NAMALWA (cell line): ENCODE results near the gene PEX5.

Experiments used
- DNase-seq: peaks from one replicate; pipeline ENCODE4 v3.0.0-alpha.2; 2015; ENCODE audit warnings: low spot score

The PEX5 gene

GRCh38 chr12:7189398-7190267, at the start of gene PEX5:
TSS of gene PEX5 (plus strand) at chr12:7189686. CDS start at chr12:7190378, 692 bp downstream.
- peak; percentile 96 for DNase-seq

GRCh38 chr12:7141351-7142005, 48.0 kb upstream of the PEX5 start:
- no peak for DNase-seq

GRCh38 chr12:7142056-7142644, 47.3 kb upstream of the PEX5 start:
- DNase-seq, result peak; percentile 89

GRCh38 chr12:7142809-7143465, 46.5 kb upstream of the PEX5 start:
- no peak for DNase-seq

GRCh38 chr12:7143564-7143963, 45.9 kb upstream of the PEX5 start:
- DNase-seq, result no peak

- peak; percentile 73 for DNase-seq
Measured at GRCh38 chr12:7144414-7145120, 44.9 kb upstream of the PEX5 start.

GRCh38 chr12:7145671-7146070, 43.8 kb upstream of the PEX5 start:
- DNase-seq, result no peak

GRCh38 chr12:7146228-7146627, 43.3 kb upstream of the PEX5 start:
- no peak for DNase-seq

- DNase-seq, result no peak
Measured at GRCh38 chr12:7146906-7147305, 42.6 kb upstream of the PEX5 start.

GRCh38 chr12:7150356-7150755, 39.1 kb upstream of the PEX5 start:
- no peak for DNase-seq

GRCh38 chr12:7150841-7151240, 38.6 kb upstream of the PEX5 start:
- DNase-seq, result no peak

- DNase-seq, result no peak
Measured at GRCh38 chr12:7151532-7151931, 38.0 kb upstream of the PEX5 start.

- no peak for DNase-seq
Measured at GRCh38 chr12:7152818-7153217, 36.7 kb upstream of the PEX5 start.

- no peak for DNase-seq
Measured at GRCh38 chr12:7154042-7154441, 35.4 kb upstream of the PEX5 start.

- no peak for DNase-seq
Measured at GRCh38 chr12:7154901-7155470, 34.5 kb upstream of the PEX5 start.

GRCh38 chr12:7155471-7156034, 33.9 kb upstream of the PEX5 start:
- DNase-seq, result no peak

GRCh38 chr12:7156259-7157197, 33.0 kb upstream of the PEX5 start:
- no peak for DNase-seq

- no peak for DNase-seq
Measured at GRCh38 chr12:7157391-7157790, 32.1 kb upstream of the PEX5 start.

- no peak for DNase-seq
Measured at GRCh38 chr12:7158781-7159609, 30.5 kb upstream of the PEX5 start.
